PFSK-1 (cell line): ENCODE data around the gene RNF175.

Experiments used
- POLR2AphosphoS5 ChIP-seq: IDR thresholded peaks from 2 replicates; pipeline ENCODE4 v1.6.1; 2012; ENCODE audit warnings: low read depth, mild to moderate bottlenecking, control low read depth, low read length, moderate library complexity
- TAF1 ChIP-seq: IDR thresholded peaks from 2 replicates; pipeline ENCODE4 v1.6.1; 2012; ENCODE audit warnings: low read length, control low read depth, borderline replicate concordance; ENCODE audit not compliant: insufficient read depth

DNA sequence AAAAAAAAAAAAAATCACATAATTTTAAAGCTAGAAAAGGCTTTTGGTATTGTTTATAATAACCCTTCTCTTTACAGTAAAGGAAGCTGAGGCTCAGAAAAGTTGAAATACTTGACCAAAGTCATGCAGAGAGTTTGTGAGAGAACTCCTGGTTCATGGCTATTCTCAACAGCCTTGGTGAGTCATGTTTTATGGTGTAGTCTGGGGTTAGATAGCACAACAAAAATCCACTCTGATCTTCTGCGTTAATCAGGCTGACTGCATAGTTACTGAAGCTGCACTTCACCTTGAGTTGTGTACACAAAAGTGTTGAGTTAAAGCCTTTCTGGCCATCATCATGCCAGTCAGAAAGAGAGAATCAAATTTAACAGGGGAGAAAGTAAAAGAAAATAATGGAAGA lies 48.4 kb upstream of the RNF175 start:
- TF ChIP-seq POLR2AphosphoS5, result no peak
- no peak for TF ChIP-seq TAF1
